NCI-H2227 treated with DMSO at 0.1 percent for 48 hours (cell line): ENCODE data around the gene CD2AP.
"Not testable (repeated sequence)": the region's sequence is repeated elsewhere in the genome, so short reads cannot be mapped to it uniquely, and the experiment has no call there.

ENCODE experiments used
- DNase-seq: peaks from one replicate; lab custom pipeline; 2025; lab: John Stamatoyannopoulos, UW

CD2AP gene

GRCh38 chr6:47634210-47635047 lies 156.8 kb downstream of the CD2AP start:
- peak; percentile 12 for DNase-seq

DNA sequence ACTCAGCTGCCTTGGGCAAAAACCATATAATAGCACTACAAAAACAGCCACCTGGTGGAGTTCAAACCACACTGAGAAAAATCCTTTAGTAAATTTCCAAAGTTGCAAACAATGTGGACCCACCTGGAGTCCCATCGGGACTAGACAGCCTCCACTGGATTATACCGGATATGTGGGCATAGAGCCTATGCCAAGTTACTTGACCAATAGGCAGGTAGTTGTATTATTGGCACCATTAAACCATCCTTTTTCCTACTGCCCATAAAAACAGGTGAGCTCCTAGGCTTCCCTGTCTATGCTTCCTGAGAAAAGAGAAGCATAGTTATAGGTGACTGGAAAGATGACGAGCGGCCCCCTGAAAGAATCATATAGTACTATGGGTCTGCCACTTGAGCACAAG lies 169.1 kb downstream of the CD2AP start:
- no peak for DNase-seq

- DNase-seq, result no peak
These were observed 169.6 kb downstream of the CD2AP start for GRCh38 chr6:47647188-47647587.

DNA sequence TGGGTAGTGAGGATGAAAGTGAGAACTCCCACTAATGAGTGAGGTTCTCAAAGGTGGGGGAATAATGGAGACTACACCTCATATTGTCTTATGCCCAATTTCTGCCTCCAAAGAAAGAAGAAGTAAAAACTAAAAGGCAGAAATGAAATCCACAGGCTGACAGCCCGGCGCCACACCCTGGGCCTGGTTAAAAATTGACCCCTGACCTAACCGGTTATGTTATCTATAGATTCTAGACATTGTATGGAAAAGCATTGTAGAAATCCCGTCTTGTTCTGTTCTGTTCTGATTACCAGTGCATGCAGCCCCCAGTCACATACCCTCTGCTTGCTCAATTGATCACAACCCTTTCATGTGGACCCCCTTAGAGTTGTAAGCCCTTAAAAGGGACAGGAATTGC lies 170.0 kb downstream of the CD2AP start:
- not testable (repeated sequence) for DNase-seq

GRCh38 chr6:47648031-47648430 lies 170.4 kb downstream of the CD2AP start:
- DNase-seq, result no peak

GRCh38 chr6:47650553-47651432 lies 173.2 kb downstream of the CD2AP start:
- DNase-seq, result no peak

DNA sequence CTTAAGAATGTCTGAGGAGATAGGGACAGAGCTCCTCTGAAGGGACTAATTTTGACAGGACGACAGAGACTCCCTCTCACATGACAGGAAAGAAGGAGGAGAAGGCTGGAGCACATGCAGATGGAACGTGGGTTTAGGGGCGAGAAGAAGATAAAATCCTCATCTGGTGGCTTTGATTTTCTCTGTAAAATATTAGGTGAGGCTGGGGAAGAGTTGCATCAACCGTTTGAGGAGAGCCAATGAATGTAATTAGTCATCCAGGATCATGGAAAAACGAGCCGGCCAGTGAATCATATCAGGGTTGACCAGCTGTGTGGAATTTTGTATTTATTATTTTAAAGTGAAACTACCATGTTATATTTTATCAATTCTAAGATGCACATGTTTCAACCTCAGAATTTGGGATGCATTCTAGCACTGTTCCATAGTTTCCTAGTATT lies 173.9 kb downstream of the CD2AP start:
- DNase-seq, result no peak

GRCh38 chr6:47653706-47654105 lies 176.1 kb downstream of the CD2AP start:
- DNase-seq, result no peak

DNA sequence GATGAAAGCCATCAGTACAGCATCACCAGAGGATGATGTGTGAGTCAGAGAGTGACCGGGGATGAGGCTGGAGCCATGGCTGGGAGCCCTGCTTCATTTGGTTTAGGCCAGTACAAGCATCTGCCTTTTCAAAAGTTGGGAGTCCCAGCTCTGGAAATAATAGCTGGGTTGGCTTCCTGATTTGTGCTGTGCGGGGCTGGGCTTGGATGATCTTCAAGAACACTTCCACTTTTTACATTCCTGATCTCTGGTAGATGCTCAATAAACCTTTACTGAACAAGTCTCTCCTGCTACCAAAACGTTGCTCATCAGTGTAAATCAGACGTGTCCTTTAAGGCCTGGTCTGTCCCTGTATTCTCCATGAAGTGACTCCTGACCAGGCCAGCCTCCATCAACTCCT lies 176.7 kb downstream of the CD2AP start:
- DNase-seq, result no peak

GRCh38 chr6:47655719-47656595 lies 178.4 kb downstream of the CD2AP start:
- DNase-seq, result no peak

DNA sequence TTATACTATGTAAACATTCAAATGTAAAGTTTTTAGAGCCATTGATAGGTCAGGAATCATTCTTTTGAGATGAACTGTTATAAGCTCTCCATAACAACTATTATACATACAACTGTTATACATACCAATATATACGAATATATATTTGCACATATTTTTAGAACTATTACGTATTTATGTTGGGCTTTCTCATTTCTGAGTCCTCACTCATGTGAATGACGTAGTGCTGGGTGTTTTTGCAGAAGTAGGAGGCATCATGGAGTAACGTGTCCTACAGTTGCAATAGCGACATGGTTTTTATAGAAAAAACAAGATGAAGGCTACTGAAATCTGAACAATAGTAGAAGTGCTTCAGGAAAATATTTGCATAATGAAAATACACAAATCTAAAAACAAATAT lies 184.4 kb downstream of the CD2AP start:
- DNase-seq, result no peak

- DNase-seq, result peak; percentile 16
These were observed 186.1 kb downstream of the CD2AP start for GRCh38 chr6:47663462-47664216.

- DNase-seq, result no peak
These were observed 187.5 kb downstream of the CD2AP start for GRCh38 chr6:47665112-47665511.

- DNase-seq, result no peak
These were observed 192.3 kb downstream of the CD2AP start for GRCh38 chr6:47669684-47670513.

DNA sequence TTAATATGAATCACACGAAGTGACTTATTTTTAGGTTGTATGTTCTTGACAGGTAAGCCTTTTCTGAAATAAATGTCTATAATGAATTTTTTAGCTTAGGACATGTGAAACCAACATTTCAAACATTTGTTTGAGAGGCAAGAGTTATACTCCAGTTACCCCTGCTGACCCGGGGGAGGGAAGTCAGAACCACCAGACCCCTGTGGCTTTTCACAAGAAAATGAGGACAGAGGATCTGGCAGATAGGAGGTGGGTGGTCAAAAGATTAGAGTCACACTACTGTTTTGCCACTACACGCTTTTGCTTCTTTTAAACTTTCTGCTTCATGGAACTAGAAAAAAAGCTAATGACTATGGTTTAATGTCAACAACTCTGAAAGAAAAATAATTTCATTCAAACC lies 193.3 kb downstream of the CD2AP start:
- DNase-seq, result no peak

- no peak for DNase-seq
These were observed 194.2 kb downstream of the CD2AP start for GRCh38 chr6:47671777-47672176.

DNA sequence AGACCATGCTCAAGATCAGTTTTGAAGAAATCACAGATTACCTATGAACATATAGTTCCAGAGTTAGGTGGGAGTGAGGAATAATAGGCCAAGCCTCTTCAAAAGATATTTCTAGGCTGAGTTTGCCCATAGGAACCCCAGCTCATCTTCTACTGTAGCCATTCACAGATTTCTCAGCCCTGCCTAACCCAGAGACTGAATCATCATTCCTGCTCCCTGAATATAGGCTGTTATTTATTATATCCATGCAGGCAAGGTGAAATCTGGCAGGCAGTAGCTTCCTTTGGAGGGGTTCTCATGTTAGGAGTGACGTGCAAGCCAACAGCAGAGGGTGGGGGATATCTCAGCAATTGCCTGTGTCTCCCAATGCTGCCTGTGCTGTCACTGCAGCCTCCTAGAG lies 195.2 kb downstream of the CD2AP start:
- no peak for DNase-seq

- DNase-seq, result no peak
These were observed 197.1 kb downstream of the CD2AP start for GRCh38 chr6:47674673-47675072.
